GM19238 (cell line): ENCODE results near the gene USP15.
A peak's percentile ranks its signal among the peaks of the same experiment; 100 is the strongest.

Source experiments
- DNase-seq: peaks from one replicate; pipeline ENCODE4 v3.0.0; 2011; ENCODE audit warnings: low spot score; ENCODE audit not compliant: insufficient read length

USP15 gene

GRCh38 chr12:62259993-62260732 lies at the start of gene USP15:
USP15 (plus strand) TSS chr12:62260404; CDS start chr12:62260415, 11 bp downstream.
- peak; percentile 48 for DNase-seq

DNA sequence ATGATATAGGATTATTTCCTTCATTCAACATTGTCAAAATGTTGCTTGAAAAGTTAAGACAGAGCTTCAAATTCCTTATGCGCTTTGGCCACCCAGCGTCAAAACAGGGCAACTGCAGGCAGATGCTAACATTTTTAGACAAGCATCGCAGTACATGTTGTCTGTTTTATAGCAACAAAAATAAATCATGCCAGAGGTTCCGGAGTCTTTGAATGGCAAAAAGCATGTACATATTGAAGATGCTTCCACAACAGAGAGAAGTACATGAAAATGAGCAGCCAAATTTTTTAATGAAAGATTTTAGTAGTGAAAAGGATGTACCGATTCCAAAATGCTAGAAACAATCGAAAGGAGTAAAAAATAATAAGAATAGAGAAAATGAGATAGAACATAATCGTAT lies 49.8 kb upstream of the USP15 start:
- DNase-seq, result no peak

GRCh38 chr12:62211510-62211909 lies 48.7 kb upstream of the USP15 start:
- DNase-seq, result no peak

- no peak for DNase-seq
These were observed 45.4 kb upstream of the USP15 start for GRCh38 chr12:62214846-62215245.

DNA sequence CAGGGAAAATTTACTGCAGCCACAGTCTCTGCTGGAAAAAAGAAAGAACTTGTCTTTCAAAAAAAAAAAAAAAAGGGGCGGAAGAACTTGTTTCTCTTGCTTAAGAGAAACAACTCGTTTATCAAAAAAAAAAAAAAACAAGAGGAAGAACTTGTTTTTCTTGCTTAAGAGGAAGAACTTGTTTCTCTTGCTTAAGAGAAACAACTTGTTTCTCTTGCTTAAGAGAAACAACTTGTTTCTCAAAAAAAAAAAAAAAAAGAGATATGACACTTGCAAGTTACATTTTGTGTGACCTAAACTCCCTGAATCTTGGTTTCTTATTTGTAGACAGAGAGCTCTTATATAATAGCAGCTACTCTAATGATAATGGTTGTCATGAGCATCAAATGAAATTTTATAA lies 44.7 kb upstream of the USP15 start:
- no peak for DNase-seq

DNA sequence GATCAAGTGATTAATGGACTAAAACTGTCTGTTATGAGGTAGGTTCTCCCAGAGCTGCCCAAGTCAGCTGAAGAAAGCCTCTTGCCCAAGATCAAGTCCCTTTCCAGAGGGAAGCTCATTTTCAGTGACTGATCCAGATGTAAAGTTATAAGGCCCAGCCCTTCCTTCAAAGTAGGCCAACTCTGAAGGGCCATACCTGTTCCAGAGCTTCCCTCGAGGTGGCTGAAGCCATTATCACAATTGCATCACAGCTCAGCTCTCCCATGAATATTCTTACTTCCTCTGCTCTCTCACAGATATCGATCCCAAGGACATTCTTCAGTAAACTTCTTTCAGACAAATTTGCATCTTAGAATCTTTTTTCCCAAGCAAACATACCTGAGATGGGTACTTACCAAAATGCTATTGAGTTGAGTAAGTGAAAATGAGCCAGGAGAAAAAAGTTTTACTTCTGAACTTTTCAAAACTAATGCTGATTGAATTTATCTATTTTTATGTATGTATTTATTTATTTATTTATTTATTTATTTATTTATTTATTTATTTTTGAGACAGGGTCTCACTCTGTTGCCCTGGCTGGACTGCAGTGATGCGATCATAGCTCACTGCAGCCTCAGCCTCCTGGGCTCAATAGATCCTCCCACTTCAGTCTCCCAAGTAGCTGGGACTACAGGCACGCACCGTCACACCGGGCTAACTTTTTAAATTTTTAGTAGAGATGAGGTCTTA lies 42.6 kb upstream of the USP15 start:
- DNase-seq, result no peak

DNA sequence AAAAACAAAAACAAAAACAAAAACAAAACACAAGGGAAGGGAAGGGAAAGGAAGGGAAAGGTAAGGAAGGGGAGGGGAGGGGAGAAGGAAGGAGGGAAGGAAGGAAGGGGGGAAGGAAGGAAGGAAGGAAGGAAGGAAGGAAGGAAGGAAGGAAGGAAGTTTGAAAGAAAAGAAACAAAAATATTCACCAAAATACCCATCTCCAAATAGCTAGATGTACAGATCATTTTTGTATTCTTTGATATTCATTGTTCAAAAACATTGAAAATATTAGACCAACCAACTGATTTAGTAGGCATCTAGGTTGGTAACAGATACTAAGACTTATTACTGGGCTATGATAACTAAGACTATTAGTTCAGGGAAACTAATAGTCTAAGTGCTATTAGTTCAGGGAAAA lies 39.1 kb upstream of the USP15 start:
- DNase-seq, result no peak

DNA sequence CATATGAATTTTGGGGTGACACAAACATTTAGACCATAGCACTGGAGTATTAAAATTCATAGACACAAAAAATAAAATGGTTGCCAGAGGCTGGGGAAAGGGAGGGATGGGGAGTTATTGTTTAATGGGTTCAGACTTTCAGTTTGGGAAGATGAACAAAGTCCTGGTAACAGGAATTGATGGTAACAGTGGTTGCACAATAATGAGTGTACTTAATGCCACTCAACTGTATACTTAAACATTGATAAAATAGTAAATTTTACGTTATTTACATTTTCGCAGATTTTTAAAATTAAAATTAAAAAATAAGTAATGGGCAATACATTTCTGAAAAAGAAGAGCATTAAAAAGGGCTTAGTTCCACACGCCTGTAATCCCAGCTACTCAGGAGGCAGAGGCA lies 35.6 kb upstream of the USP15 start:
- DNase-seq, result no peak

DNA sequence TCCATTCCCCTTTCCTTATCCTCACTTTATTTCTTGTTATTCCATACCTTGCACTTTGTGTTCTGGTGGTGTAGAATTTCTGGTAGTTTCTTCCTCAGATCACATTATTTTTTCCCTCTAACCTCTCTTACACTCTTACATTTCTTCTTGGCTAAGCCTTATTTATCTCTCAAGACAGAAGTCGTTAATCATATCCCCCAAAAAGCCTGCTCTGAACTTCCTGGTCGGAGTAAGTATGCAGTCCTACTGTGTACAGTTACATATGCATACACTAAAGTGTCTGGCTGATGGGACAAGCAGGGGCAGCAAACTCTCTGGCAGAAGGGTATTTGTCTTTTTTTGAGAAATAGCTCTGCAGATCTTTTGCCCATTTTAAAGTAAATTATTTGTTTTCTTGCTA lies 33.1 kb upstream of the USP15 start:
- DNase-seq, result no peak

DNA sequence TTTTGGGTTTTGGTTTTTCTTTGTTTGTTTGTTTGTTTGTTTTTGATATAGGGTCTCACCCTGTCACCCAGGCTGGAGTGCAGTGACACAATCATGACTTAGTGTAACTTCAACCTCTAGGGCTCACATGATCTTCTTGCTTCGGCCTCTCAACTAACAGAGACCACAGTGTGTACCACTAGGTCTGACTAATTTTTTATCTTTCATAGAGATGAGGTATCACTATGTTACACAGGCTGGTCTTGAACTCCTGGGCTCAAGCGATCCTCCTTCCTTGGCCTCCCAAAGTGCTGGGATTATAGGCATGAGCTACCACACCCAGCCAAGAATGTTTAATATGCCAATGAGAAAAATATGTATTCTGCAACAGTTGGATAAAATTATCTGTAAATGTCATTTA lies 29.6 kb upstream of the USP15 start:
- no peak for DNase-seq

DNA sequence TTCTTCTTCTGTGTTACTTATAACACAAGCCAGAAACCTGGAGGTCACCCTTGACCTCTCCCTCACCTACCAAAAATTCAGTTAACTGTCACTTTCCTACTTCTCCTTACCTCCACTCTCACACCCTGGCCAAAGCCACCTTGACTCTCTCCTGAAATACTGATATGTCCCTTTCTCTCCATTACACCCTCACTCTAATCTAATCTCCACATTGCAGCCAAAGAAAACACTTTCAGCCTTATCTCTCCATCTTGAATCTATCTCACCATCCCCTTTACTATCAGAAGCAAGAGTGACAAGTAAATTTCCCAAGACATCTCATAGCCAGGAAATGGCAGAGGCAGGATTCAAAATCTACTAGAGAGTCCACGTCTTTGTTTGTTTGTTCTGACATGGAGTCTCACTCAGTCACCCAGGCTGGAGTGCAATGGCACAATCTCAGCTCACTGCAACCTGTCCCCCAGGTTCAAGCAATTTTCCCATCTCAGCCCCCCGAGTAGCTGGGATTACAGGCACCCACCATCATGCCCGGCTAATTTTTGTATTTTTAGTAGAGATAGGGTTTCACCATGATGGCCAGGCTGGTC lies 28.0 kb upstream of the USP15 start:
- no peak for DNase-seq

DNA sequence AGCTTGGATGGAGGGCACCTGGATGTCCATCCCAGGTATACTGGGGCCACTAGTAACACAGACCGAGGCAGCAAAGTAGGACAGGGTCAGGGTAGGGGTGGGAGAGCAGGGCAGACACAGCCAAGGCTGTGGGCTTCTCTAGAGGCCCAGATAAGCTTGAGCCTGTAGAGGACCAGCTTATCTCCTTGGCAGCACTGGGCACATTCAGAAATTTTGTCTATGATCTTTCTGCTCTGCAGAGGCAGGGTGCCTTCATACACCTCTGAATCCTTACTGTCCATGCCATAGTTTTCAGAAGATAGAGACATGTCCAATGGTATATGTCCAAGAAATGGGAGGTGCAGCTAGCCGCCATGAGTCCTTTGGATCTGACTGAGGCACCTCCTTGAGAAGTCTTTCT lies 26.4 kb upstream of the USP15 start:
- no peak for DNase-seq

GRCh38 chr12:62239571-62239970 lies 20.6 kb upstream of the USP15 start:
- DNase-seq, result no peak

- DNase-seq, result no peak
These were observed 12.7 kb upstream of the USP15 start for GRCh38 chr12:62247281-62248045.

DNA sequence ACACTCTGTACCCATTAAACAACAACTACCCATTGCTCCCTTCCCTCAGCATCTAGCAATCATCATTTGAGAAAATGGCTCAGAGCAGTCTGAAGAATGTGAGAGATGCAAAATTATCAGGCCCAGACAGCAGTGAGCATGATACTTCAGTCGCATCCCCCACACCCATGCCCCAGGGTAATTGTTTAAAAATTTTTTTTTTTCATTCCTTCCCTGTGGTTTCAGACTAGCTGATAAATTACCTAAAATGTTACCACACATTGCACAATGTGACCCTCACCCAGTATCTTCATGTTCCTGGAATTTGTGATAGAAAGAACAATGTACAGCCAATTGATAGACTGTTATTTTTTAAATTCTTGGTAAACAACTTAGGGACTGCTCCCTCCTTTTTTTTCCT lies 11.3 kb upstream of the USP15 start:
- no peak for DNase-seq

- DNase-seq, result no peak
These were observed 10.8 kb upstream of the USP15 start for GRCh38 chr12:62249419-62249818.

DNA sequence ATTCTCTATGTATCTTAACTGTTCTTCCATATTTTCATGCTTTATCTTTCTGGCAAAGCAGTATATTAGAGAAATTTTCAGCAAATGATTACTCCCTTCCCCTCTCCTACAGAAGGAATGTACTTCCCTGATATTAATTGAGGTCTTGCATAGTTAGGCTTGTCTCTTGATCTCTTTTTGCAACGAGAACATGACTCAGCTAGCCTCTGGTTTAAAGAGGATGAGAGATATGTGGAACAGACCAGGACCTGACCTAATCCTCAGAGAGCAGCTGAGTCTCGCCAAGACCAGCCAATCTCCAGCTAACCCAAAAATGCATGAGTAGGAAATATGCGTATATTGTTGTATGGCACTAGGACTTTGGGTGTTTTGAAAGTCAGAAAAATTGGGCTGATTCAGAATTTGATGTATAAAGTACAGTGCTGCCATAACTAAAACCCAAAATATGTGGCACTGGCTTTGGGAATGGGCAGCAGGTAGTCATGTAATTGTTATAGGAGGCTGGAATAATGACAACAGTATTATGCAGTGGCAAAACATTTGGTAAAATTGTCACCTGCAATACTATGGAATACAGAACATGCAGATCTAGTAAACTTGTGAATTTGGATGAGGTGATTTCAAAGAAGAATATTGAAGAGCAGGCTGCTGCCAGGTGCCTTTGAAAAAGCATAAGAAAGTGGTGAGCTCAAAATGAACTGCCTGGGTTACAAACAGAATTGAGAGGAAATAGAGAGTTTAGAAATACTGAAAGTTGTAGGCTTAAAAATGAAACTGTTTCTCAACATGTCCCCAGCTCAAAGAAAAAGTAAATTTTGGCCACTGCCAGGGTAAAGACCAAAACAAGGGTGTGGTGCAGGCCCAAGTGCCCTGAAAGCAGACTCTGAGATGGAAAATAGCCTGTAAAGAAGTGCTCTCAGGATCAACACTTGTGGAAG lies 9.3 kb upstream of the USP15 start:
- no peak for DNase-seq

GRCh38 chr12:62251609-62251958 lies 8.6 kb upstream of the USP15 start:
- DNase-seq, result no peak

GRCh38 chr12:62252576-62252975 lies 7.6 kb upstream of the USP15 start:
- no peak for DNase-seq

- DNase-seq, result no peak
These were observed 5.2 kb upstream of the USP15 start for GRCh38 chr12:62254967-62255366.
